Ovary (tissue), 3 donors: ENCODE data around the gene IQCK.

Source experiments
- CTCF ChIP-seq, 3 donors: fragments of 450-650 bp in 2 of 3; fragments of 200-600 bp in 1 of 3; IDR thresholded peaks; one replicate each; pipeline versions ENCODE4 v1.5.1 to v1.8.0; 2016 to 2022; ENCODE audit warnings: antibody characterized with exemption in 3 of 3, mild to moderate bottlenecking in 1 of 3
- EP300 ChIP-seq: sonication (generic); formaldehyde crosslinking; IDR thresholded peaks from one replicate; pipeline ENCODE4 v1.6.1; 2017; ENCODE audit warnings: antibody characterized with exemption
- donor health status: DM: no; HTN: no; CAD: no.

- no peak for TF ChIP-seq CTCF (IDR thresholded peaks at IDR 0.05)
- no peak for TF ChIP-seq EP300
These were observed 53.0 kb downstream of the IQCK start for GRCh38 chr16:19771040-19771439.
